Measurements from ENCODE around the gene ZNG1E. TPM values are rescaled to one million over a fixed set of nuclear protein-coding genes. Genes with fewer than 3 reads are reported as not detected.
"Not testable (repeated sequence)": the region's sequence is repeated elsewhere in the genome, so short reads cannot be mapped to it uniquely, and the experiment has no call there.

ZNG1E gene
- 7.9 and 15.8 TPM in 2 replicates for total RNA-seq (2012; rRNA removed)
- polyA plus RNA-seq (2012; rRNA removed) = 11.8 and 15.3 TPM in 2 replicates
- 1.5 and 3.1 TPM in 2 replicates for polyA plus RNA-seq (2012; cell fraction: cytosol; rRNA removed)
- polyA plus RNA-seq (2012; cell fraction: nucleus; rRNA removed; ENCODE audit: low replicate concordance) = 6.3 and 58.1 TPM in 2 replicates
- percentile 65 among the genes with signal in this experiment for Bru-seq, nascent RNA
- BruChase-seq, experiment 1, labeled RNA remaining after a 6-hour chase = percentile 54 among the genes with signal in this experiment
- percentile 63 among the genes with signal in this experiment for BruChase-seq, experiment 2, labeled RNA remaining after a 2-hour chase
- long read RNA-seq, transcript CBWD5-207 (15 exons, 1,791 nt) = major isoform, 5 of 12 reads
- long read RNA-seq, partial matches to known transcripts = 1 of 12 reads
- long read RNA-seq, other reads (novel, unspliced or antisense) = 2 of 12 reads

GRCh38 chr9:65675589-65676021 lies at the start of gene ZNG1E:
ZNG1E (plus strand) TSS chr9:65675928; CDS start chr9:65675977, 49 bp downstream.
- ATAC-seq (ENCODE audit: low read depth); H3K9me3 ChIP-seq (ENCODE audit: control insufficient read depth, insufficient read depth, low read length); H3K79me1 ChIP-seq (ENCODE audit: low read depth in 1 of 2, low read length in 2 of 2); H2AK5ac ChIP-seq (ENCODE audit: low read depth, low read length); BruUV-seq (replicated peaks); intact Hi-C loops (cut with micrococcal nuclease); H3K9me1 ChIP-seq (ENCODE audit: insufficient read depth, low read length); H3K27ac ChIP-seq (ENCODE audit: insufficient read depth, low read length); H3K27me3 ChIP-seq (ENCODE audit: control insufficient read depth, insufficient read depth, low read length); H3K9ac ChIP-seq (ENCODE audit: low read depth, low read length); POLR2A ChIA-PET (ENCODE audit: unreplicated experiment); H2AK9ac ChIP-seq (replicated peaks; ENCODE audit: low read depth, low read length, poor library complexity); H3K14ac ChIP-seq (replicated peaks; ENCODE audit: low read depth, low read length); H4K20me1 ChIP-seq (ENCODE audit: insufficient read depth, low read length); H2BK5ac ChIP-seq (ENCODE audit: low read depth, low read length, poor library complexity, severe bottlenecking); H4K91ac ChIP-seq (ENCODE audit: insufficient read depth, low read depth, low read length); H2BK20ac ChIP-seq (ENCODE audit: low read depth, low read length); H3K56ac ChIP-seq (ENCODE audit: extremely low read depth, insufficient read depth, low read length); H3K4me1 ChIP-seq (ENCODE audit: control insufficient read depth, insufficient read depth, low read length); H3K23ac ChIP-seq (ENCODE audit: low read depth, low read length); H2BK15ac ChIP-seq (ENCODE audit: low read depth, low read length); H3K36me3 ChIP-seq (ENCODE audit: control insufficient read depth, insufficient read depth, low read length); H2AFZ ChIP-seq (replicated peaks; ENCODE audit: low read length, poor library complexity); H3K4ac ChIP-seq (ENCODE audit: low read depth, low read length); CTCF ChIA-PET; in situ Hi-C loops (cut with MboI; ENCODE audit: low sequenced_read_pairs); dilution Hi-C loops (cut with HindIII; ENCODE audit: low sequenced_read_pairs, unreplicated experiment); H2BK120ac ChIP-seq (ENCODE audit: low read depth, low read length): not testable (repeated sequence)
- H4K5ac ChIP-seq (ENCODE audit: low read depth, low read length) = peak within 1 kb of the TSS; percentile 99
- H4K8ac ChIP-seq (ENCODE audit: low read depth in 2 of 2, low read length in 2 of 2) = peak within 1 kb of the TSS; percentile 77 to 84; a peak in 2 of 4 replicates
- peak within 1 kb of the TSS; percentile 99 for H3K4me2 ChIP-seq (ENCODE audit: low read depth, low read length)
- WGBS, 2 experiments (ENCODE audit: extremely low coverage in 2 of 2, insufficient read length in 1 of 2) = no CpG with 5 or more reads among the region's 33 CpGs
- H3K18ac ChIP-seq (ENCODE audit: low read depth, low read length) = 0 out of 2 replicates have a peak within 1 kb of the TSS, but pooled peaks have one; percentile 52
- H3K4me3 ChIP-seq (ENCODE audit: insufficient read depth, low read depth, low read length) = peak within 1 kb of the TSS; percentile 98
- peak; percentile 0 for DNase-seq

GRCh38 chr9:65673579-65673978 lies 2.1 kb upstream of the ZNG1E start:
- not testable (repeated sequence) for H3K18ac ChIP-seq (ENCODE audit: low read depth, low read length); H2BK20ac ChIP-seq (ENCODE audit: low read depth, low read length); H2BK15ac ChIP-seq (ENCODE audit: low read depth, low read length)

More at GRCh38 chr9:65673579-65673978, 2.1 kb upstream of the ZNG1E start:
- 75% methylated on average over 2 of the region's 2 CpGs; no CpG with 5 or more reads in 1 of the 2 experiments for WGBS, 2 experiments (ENCODE audit: extremely low coverage in 2 of 2, insufficient read length in 1 of 2)
- H3K27ac ChIP-seq (ENCODE audit: insufficient read depth, low read length); dilution Hi-C loops (cut with HindIII; ENCODE audit: low sequenced_read_pairs, unreplicated experiment); H3K4me3 ChIP-seq (ENCODE audit: insufficient read depth, low read depth, low read length); intact Hi-C loops (cut with micrococcal nuclease); H3K36me3 ChIP-seq (ENCODE audit: control insufficient read depth, insufficient read depth, low read length); H4K8ac ChIP-seq (ENCODE audit: low read depth in 2 of 2, low read length in 2 of 2); H3K9ac ChIP-seq (ENCODE audit: low read depth, low read length); POLR2A ChIA-PET (ENCODE audit: unreplicated experiment); H4K20me1 ChIP-seq (ENCODE audit: insufficient read depth, low read length); H2AFZ ChIP-seq (replicated peaks; ENCODE audit: low read length, poor library complexity); CTCF ChIA-PET; H3K56ac ChIP-seq (ENCODE audit: extremely low read depth, insufficient read depth, low read length); BruUV-seq (replicated peaks); H3K14ac ChIP-seq (replicated peaks; ENCODE audit: low read depth, low read length); H2AK9ac ChIP-seq (replicated peaks; ENCODE audit: low read depth, low read length, poor library complexity); H3K79me1 ChIP-seq (ENCODE audit: low read depth in 1 of 2, low read length in 2 of 2); H4K91ac ChIP-seq (ENCODE audit: insufficient read depth, low read depth, low read length); ATAC-seq (ENCODE audit: low read depth); H2AK5ac ChIP-seq (ENCODE audit: low read depth, low read length); H3K4me2 ChIP-seq (ENCODE audit: low read depth, low read length); H2BK5ac ChIP-seq (ENCODE audit: low read depth, low read length, poor library complexity, severe bottlenecking); H2BK120ac ChIP-seq (ENCODE audit: low read depth, low read length); H3K9me1 ChIP-seq (ENCODE audit: insufficient read depth, low read length); H3K9me3 ChIP-seq (ENCODE audit: control insufficient read depth, insufficient read depth, low read length); H3K27me3 ChIP-seq (ENCODE audit: control insufficient read depth, insufficient read depth, low read length); H4K5ac ChIP-seq (ENCODE audit: low read depth, low read length); H3K23ac ChIP-seq (ENCODE audit: low read depth, low read length); H3K4me1 ChIP-seq (ENCODE audit: control insufficient read depth, insufficient read depth, low read length); in situ Hi-C loops (cut with MboI; ENCODE audit: low sequenced_read_pairs); H3K4ac ChIP-seq (ENCODE audit: low read depth, low read length); DNase-seq: not testable (repeated sequence)
